Lower lobe of right lung (tissue), 2 donors: ENCODE results near the gene DNMT3B. TPM values are rescaled to one million over a fixed set of nuclear protein-coding genes. Genes with fewer than 3 reads are reported as not detected.

Source experiments
- ATAC-seq, 2 donors: fragments of 200-7000 bp; cut with Tn5 transposase; one replicate each; pipeline ENCODE4 v1.9.1; 2020 to 2022; ENCODE audit warnings: mild to moderate bottlenecking in 2 of 2, moderate library complexity in 2 of 2
- DNase-seq: peaks from one replicate; pipeline ENCODE4 v3.0.0-alpha.2; 2020
- H3K27ac ChIP-seq: fragments of 200-600 bp; one replicate; pipeline ENCODE4 v1.8.0; 2022
- H3K27me3 ChIP-seq: fragments of 200-600 bp; one replicate; pipeline ENCODE4 v1.8.0; 2022; ENCODE audit warnings: low read depth
- H3K36me3 ChIP-seq: fragments of 200-600 bp; one replicate; pipeline ENCODE4 v1.8.0; 2022; ENCODE audit warnings: mild to moderate bottlenecking
- H3K4me1 ChIP-seq: fragments of 200-600 bp; one replicate; pipeline ENCODE4 v1.8.0; 2022
- H3K4me3 ChIP-seq: fragments of 200-600 bp; one replicate; pipeline ENCODE4 v1.8.0; 2022; ENCODE audit warnings: mild to moderate bottlenecking
- H3K9me3 ChIP-seq: fragments of 200-600 bp; one replicate; pipeline ENCODE4 v1.8.0; 2022
- CTCF ChIP-seq: fragments of 200-600 bp; IDR thresholded peaks from one replicate; pipeline ENCODE4 v1.8.0; 2022; ENCODE audit warnings: antibody characterized with exemption, mild to moderate bottlenecking
- intact Hi-C: fragments of 100-400 bp; cut with DNase I; formaldehyde crosslinking; loops from one replicate; pipeline ENCODE4 v1.11.0; 2022
- total RNA-seq: library from RNA; stranded (reverse); fragmentation: NEBNext Ultra II Directional; extraction: Animal tissue kit (Norgen Biotek cat#: 25700); gene quantifications from one replicate; pipeline ENCODE4 v1.2.1, GENCODE V29; 2021
- donor health status: DM: no; HTN: yes; CAD: no; lungs with severe emphysema.

The DNMT3B gene
- total RNA-seq, 1 donor from 2014 or later = 1.1 TPM

DNA sequence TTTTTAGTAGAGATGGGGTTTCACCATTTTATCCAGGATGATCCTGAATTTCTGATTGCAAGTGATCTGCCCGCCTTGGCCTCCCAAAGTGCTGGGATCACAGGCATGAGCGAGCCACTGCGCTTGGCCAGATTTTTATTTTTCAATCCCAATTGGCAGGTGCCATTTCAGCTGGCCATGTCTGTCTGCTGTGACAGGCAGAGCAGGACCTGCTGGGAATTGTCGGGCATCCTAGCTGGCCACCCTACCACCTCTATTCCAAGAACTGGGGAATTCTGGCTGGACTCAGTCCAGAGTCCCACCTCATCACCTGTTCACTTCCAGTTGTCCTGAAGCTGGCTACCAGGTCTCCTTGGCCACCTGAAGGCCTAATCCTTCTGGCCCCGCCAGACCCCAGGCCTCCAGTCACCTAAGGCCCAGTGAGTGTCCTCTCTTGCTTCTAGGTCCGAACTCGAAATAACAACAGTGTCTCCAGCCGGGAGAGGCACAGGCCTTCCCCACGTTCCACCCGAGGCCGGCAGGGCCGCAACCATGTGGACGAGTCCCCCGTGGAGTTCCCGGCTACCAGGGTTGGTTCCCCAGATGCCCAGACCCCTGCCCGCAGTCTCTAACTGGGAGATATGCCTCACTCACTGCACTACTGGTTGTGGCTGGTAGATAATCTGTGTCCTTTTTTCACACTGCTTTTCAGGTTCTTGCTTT lies 24.0 kb downstream of the DNMT3B start:
- H3K36me3 ChIP-seq = no peaks in the 10 kb centered on the region
- no peak for DNase-seq
- H3K4me1 ChIP-seq = no peaks in the 10 kb centered on the region
- no peak for ATAC-seq
- intact Hi-C loops = no loop called here
- H3K27ac ChIP-seq = no peak overlapping the region
- no peaks in the 10 kb centered on the region for H3K9me3 ChIP-seq
- no peak for TF ChIP-seq CTCF
- H3K27me3 ChIP-seq = no peaks in the 10 kb centered on the region
- no peak overlapping the region for H3K4me3 ChIP-seq

- H3K27ac ChIP-seq = no peak overlapping the region
- no peaks in the 10 kb centered on the region for H3K9me3 ChIP-seq
- H3K4me3 ChIP-seq = no peak overlapping the region
- intact Hi-C loops = no loop called here
- TF ChIP-seq CTCF = no peak
- no peaks in the 10 kb centered on the region for H3K4me1 ChIP-seq
- H3K27me3 ChIP-seq = no peaks in the 10 kb centered on the region
- ATAC-seq (no peak), DNase-seq (no peak)
- H3K36me3 ChIP-seq = no peaks in the 10 kb centered on the region
Observed at GRCh38 chr20:32787168-32787567, 25.0 kb downstream of the DNMT3B start.

DNA sequence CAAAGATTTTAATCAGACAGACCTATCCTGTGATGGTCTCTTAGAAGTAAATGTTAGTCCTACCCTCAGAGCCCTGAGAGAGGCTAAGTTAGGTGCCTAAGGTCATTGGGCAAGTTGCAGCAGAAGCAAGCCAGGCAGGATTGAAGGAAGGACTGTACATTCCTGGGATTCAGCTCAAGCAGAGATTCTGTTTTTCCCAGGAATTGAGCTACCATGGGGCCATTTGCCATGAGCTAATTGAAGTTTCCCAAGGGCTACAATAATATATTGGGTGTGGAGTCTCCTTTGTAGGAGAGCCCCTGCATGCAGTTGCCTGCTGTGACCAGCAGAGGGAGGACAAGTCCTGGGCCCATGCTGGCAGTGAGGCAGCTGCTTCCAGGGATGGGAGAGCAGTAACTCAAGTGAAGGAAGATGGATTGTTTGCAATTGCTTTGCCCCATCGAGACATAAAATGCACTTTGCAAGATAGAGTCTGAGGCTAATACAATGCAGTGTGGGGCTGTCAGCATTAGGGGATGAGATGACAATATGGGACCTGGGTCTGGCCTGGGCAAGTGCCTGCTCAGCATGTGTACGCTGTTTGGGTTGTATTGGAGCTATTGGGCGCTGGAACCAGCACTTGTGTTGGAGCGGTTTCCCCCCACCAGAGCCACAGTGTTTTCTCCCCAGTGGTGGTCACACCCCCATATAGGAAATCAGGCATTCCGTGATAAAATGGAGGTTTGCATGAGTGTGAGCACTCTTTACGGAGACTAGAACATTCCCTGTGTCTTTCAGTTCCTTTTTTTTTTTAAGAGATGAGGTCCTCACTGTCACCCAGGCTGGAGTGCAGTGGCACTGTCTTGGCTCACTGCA lies 27.9 kb downstream of the DNMT3B start:
- H3K27ac ChIP-seq = no peak overlapping the region
- H3K36me3 ChIP-seq = no peaks in the 10 kb centered on the region
- intact Hi-C loops = no loop called here
- H3K4me1 ChIP-seq = no peaks in the 10 kb centered on the region
- no peaks in the 10 kb centered on the region for H3K27me3 ChIP-seq
- no peak overlapping the region for H3K4me3 ChIP-seq
- ATAC-seq (peak; percentile 91), DNase-seq (peak; percentile 72)
- peak; percentile 98 for TF ChIP-seq CTCF
- H3K9me3 ChIP-seq = no peaks in the 10 kb centered on the region

GRCh38 chr20:32790751-32791057 lies 28.5 kb downstream of the DNMT3B start:
- DNase-seq = no peak
- no peak for ATAC-seq
- no peak for TF ChIP-seq CTCF
- Histone ChIP-seq H3K27me3 (no peaks in the 10 kb centered on the region), H3K9me3 (no peaks in the 10 kb centered on the region), H3K27ac (no peak overlapping the region), H3K36me3 (no peaks in the 10 kb centered on the region), H3K4me3 (no peak overlapping the region), H3K4me1 (no peaks in the 10 kb centered on the region)
- intact Hi-C loops = no loop called here

DNA sequence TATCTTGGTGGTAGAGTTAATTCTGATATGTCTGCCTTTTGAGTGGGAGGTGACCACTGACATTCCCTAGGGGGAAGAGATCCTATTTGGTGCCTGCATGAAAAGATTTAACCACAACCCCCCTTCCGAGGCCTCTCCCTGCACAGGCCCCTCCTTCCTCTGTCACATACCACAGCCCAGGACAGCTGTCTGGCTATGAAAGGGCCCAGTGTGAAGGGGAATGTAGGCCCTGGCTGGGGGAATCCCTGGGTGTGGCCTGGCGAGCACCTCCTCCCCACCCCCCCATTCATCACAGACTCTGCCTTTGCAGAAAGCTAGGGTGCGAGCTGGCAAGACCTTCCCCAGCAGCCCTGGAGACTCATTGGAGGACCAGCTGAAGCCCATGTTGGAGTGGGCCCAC lies 30.1 kb downstream of the DNMT3B start:
- no peak overlapping the region for H3K4me3 ChIP-seq
- intact Hi-C loops = no loop called here
- no peaks in the 10 kb centered on the region for H3K4me1 ChIP-seq
- ATAC-seq = no peak
- no peaks in the 10 kb centered on the region for H3K9me3 ChIP-seq
- TF ChIP-seq CTCF = no peak
- DNase-seq = no peak
- H3K27ac ChIP-seq = no peak overlapping the region
- no peaks in the 10 kb centered on the region for H3K36me3 ChIP-seq
- H3K27me3 ChIP-seq = no peaks in the 10 kb centered on the region
